Fibroblast of lung (primary cell): Measurements from ENCODE around the gene MAP3K8. TPM values are rescaled to one million over a fixed set of nuclear protein-coding genes. Genes with fewer than 3 reads are reported as not detected.
"Not testable (repeated sequence)": the region's sequence is repeated elsewhere in the genome, so short reads cannot be mapped to it uniquely, and the experiment has no call there.

Experiments
- DNase-seq, 2 donors: peaks; one replicate each; pipeline versions ENCODE4 v3.0.0 to v3.0.0-alpha.2; 2010; ENCODE audit warnings: low read depth in 2 of 2
- H2AFZ ChIP-seq: 2 replicates; pipeline ENCODE4 v1.5.1; 2012; ENCODE audit warnings: low read length, control low read depth, inconsistent platforms
- H3K27ac ChIP-seq: 2 replicates; pipeline ENCODE4 v1.5.1; 2011; ENCODE audit warnings: low read length, control low read depth; ENCODE audit not compliant: insufficient read depth
- H3K27me3 ChIP-seq: 2 replicates; pipeline ENCODE4 v1.5.1; 2011; ENCODE audit warnings: mild to moderate bottlenecking, low read length; ENCODE audit not compliant: control insufficient read depth, insufficient read depth
- H3K36me3 ChIP-seq: 2 replicates; pipeline ENCODE4 v1.5.1; 2011; ENCODE audit warnings: low read length; ENCODE audit not compliant: control insufficient read depth, insufficient read depth
- H3K4me1 ChIP-seq: 2 replicates; pipeline ENCODE4 v1.5.1; 2011; ENCODE audit warnings: low read length; ENCODE audit not compliant: control insufficient read depth, insufficient read depth; ENCODE audit errors: extremely low read depth
- H3K4me2 ChIP-seq: 2 replicates; pipeline ENCODE4 v1.5.1; 2011; ENCODE audit warnings: low read length, control low read depth; ENCODE audit not compliant: insufficient read depth; ENCODE audit errors: extremely low read depth
- H3K4me3 ChIP-seq, 4 experiments: fragments of 200-600 bp in 1 of 4; sonication (generic) in 1 of 4; replicated peaks in 1 of 4; 2 replicates each; pipeline ENCODE4 v1.5.1; 2011 to 2016; ENCODE audit warnings: low read length in 4 of 4, low read depth in 3 of 4, mild to moderate bottlenecking in 3 of 4, control low read depth in 2 of 4, inconsistent platforms in 1 of 4, mixed read lengths in 1 of 4; ENCODE audit not compliant: insufficient read depth in 1 of 4; ENCODE audit errors: control extremely low read depth in 1 of 4
- H3K79me2 ChIP-seq: 2 replicates; pipeline ENCODE4 v1.5.1; 2012; ENCODE audit warnings: mild to moderate bottlenecking, low read length, inconsistent platforms; ENCODE audit not compliant: control insufficient read depth, insufficient read depth
- H3K9ac ChIP-seq: 2 replicates; pipeline ENCODE4 v1.5.1; 2011; ENCODE audit warnings: mild to moderate bottlenecking, low read length, control low read depth; ENCODE audit not compliant: insufficient read depth
- H3K9me3 ChIP-seq: 2 replicates; pipeline ENCODE4 v1.5.1; 2012; ENCODE audit warnings: low read depth, low read length; ENCODE audit not compliant: control insufficient read depth, insufficient read depth
- H4K20me1 ChIP-seq: 2 replicates; pipeline ENCODE4 v1.5.1; 2011; ENCODE audit warnings: low read length; ENCODE audit not compliant: control insufficient read depth, insufficient read depth; ENCODE audit errors: extremely low read depth
- CTCF ChIP-seq, 2 donors: IDR thresholded peaks in 1 of 2; conservative IDR thresholded peaks in 1 of 2; 1 replicate in 1 of 2; 2 replicates in 1 of 2; pipeline ENCODE4 v1.5.1; 2011 to 2012; ENCODE audit warnings: low read length in 2 of 2, control low read depth in 1 of 2, inconsistent platforms in 1 of 2, low read depth in 1 of 2, mild to moderate bottlenecking in 1 of 2
- EZH2 ChIP-seq: IDR thresholded peaks from 2 replicates; pipeline ENCODE4 v1.5.1; 2012; ENCODE audit warnings: low read length, control low read depth, mild to moderate bottlenecking; ENCODE audit errors: missing control alignments
- polyA plus RNA-seq, 2 donors: library from polyadenylated mRNA; depleted of rRNA in 1 of 2; stranded (reverse) in 1 of 2; unstranded in 1 of 2; fragments of >200 nt; gene quantifications; 2 replicates each; pipeline ENCODE4 v1.2.1, GENCODE V29; 2011 to 2012; ENCODE audit warnings: missing spikeins in 1 of 2
- total RNA-seq: library from RNA; depleted of rRNA; stranded (reverse); fragments of >200 nt; gene quantifications from 2 replicates; pipeline ENCODE4 v1.2.1, GENCODE V29; 2014

Gene MAP3K8
- total and polyA plus RNA-seq, 2 donors (not counting 1 experiment from before 2014, with no cell fraction given), result 20.0 to 52.6 TPM

- Histone ChIP-seq H3K9ac (no peak overlapping the region), H2AFZ (no peak overlapping the region), H3K79me2 (no peaks in the 10 kb centered on the region), H3K9me3 (no peaks in the 10 kb centered on the region), H3K4me2 (no peak overlapping the region), H3K4me1 (no peaks in the 10 kb centered on the region), H3K36me3 (no peaks in the 10 kb centered on the region), H3K27me3 (no peaks in the 10 kb centered on the region), H4K20me1 (no peaks in the 10 kb centered on the region), H3K27ac (no peak overlapping the region), H3K4me3 (no peak overlapping the region)
- no peak for DNase-seq
- no peak for TF ChIP-seq EZH2
- no peak for TF ChIP-seq CTCF (conservative IDR thresholded peaks at IDR 0.05 in 1 of 2, IDR thresholded peaks at IDR 0.05 in 1 of 2; ENCODE audit: low read depth in 1 of 2, low read length in 2 of 2)
Measured at GRCh38 chr10:30466445-30466844, 32.5 kb downstream of the MAP3K8 start.

- no peak overlapping the region for H3K4me2 ChIP-seq
- TF ChIP-seq CTCF (conservative IDR thresholded peaks at IDR 0.05 in 1 of 2, IDR thresholded peaks at IDR 0.05 in 1 of 2; ENCODE audit: low read depth in 1 of 2, low read length in 2 of 2) (no peak), EZH2 (no peak)
- H3K9ac ChIP-seq, result no peak overlapping the region
- H3K4me1 ChIP-seq, result no peaks in the 10 kb centered on the region
- H3K4me3 ChIP-seq, result no peak overlapping the region
- no peak overlapping the region for H2AFZ ChIP-seq
- no peak overlapping the region for H3K27ac ChIP-seq
- no peaks in the 10 kb centered on the region for H3K27me3 ChIP-seq
- no peak for DNase-seq
- no peaks in the 10 kb centered on the region for H3K36me3 ChIP-seq
- H4K20me1 ChIP-seq, result no peaks in the 10 kb centered on the region
- H3K79me2 ChIP-seq, result no peaks in the 10 kb centered on the region
- no peaks in the 10 kb centered on the region for H3K9me3 ChIP-seq
Measured at GRCh38 chr10:30467651-30468338, 33.8 kb downstream of the MAP3K8 start.

GRCh38 chr10:30472414-30473155 lies 38.6 kb downstream of the MAP3K8 start:
- Histone ChIP-seq H3K9ac (no peak overlapping the region), H3K9me3 (no peaks in the 10 kb centered on the region), H3K4me1 (no peaks in the 10 kb centered on the region), H3K4me3 (no peak overlapping the region), H3K27ac (no peak overlapping the region), H3K79me2 (no peaks in the 10 kb centered on the region), H4K20me1 (no peaks in the 10 kb centered on the region), H3K36me3 (no peaks in the 10 kb centered on the region), H3K4me2 (no peak overlapping the region), H3K27me3 (no peaks in the 10 kb centered on the region), H2AFZ (no peak overlapping the region)
- no peak for DNase-seq
- no peak for TF ChIP-seq EZH2
- TF ChIP-seq CTCF (conservative IDR thresholded peaks at IDR 0.05 in 1 of 2, IDR thresholded peaks at IDR 0.05 in 1 of 2; ENCODE audit: low read depth in 1 of 2, low read length in 2 of 2), result no peak

- not testable (repeated sequence) for DNase-seq, H2AFZ ChIP-seq, H3K9ac ChIP-seq
Measured at GRCh38 chr10:30475515-30475914, 41.5 kb downstream of the MAP3K8 start.

More at GRCh38 chr10:30475515-30475914, 41.5 kb downstream of the MAP3K8 start:
- H3K27ac ChIP-seq, H3K36me3 ChIP-seq, H4K20me1 ChIP-seq, H3K4me2 ChIP-seq, H3K4me1 ChIP-seq, H3K27me3 ChIP-seq, H3K79me2 ChIP-seq, H3K9me3 ChIP-seq, H3K4me3 ChIP-seq: not testable (repeated sequence)
